Suppressor macrophage (primary cell): ENCODE measurements around the gene NUDT1.
A peak's percentile ranks its signal among the peaks of the same experiment; 100 is the strongest.

ENCODE experiments used
- DNase-seq, 4 experiments: peaks; one replicate each; pipeline ENCODE4 v3.0.0-alpha.2; 2020 to 2022

Gene NUDT1

DNA sequence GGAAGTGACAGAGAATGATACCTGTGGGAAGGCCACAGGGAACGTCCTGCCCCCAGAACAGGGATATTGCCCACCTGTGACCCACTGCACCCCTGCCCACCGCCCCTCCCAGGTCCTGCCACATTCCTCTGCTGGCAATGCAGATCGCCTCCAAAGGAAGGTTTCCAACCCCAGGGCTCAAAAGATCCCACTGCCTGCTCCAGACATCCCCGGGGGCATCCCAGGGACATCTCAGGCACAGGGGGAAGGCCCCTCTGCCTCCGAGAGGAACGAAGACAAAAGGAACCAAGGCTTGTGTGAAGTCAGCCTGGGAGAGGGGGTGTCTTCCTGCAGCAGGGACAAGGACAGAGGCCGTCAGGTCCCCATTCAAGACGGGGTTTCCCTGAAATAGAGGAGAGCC is 28.5 kb downstream of the NUDT1 start:
- no peak for DNase-seq

DNA sequence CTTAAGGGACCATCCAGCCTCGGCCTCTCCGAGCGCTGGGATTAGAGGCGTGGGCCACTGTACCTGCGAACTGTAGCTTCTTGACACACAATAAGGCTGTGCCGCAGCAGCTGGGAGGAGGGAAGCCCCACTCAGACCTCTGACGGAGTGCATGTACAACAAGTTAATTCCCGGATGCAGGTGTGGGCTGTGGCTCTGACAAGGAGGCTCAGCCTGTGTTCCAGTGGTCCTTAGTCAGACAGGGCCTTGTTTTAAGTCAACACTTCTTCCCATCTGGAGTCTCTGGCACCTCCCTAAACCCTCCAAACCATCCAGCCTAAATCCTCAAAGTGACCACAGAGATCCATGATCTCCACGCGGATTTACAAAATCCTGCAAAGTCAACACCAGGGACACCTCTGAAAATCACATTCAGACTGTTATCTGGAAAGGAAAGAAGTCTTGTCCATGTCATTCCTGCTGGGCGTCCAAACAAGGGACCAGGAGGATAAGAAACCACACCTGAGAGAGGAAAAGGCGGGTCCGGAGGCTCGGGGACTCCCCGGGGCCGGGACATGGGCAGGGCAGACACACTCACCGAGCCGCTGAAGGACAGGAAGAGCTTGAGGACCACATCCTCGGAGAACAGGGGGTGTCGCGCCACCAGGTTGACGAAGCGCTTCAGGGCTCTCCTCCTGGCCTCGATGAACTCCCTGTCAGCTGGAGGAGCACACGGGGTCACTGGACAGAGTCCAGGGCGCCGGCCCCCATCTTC is 29.4 kb downstream of the NUDT1 start:
- DNase-seq = no peak

DNA sequence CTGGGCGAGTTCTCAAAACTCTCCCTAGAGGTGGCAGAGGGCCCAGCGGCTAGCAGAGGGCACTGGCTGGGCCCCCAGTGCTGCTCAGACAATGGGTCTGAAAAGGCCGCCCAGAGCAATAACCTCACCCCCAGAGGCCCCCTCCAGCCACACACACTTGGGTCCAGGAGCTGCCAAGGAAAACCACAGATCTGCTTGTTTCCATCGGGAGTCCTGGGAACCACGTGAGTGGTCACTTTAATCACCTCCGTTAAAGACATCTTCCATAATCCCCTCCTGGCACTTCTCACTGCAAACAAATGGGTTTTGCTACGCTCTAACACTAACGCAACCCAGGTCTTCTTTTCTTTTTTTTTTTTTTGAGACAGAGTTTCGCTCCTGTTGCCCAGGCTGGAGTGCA is 30.0 kb downstream of the NUDT1 start:
- DNase-seq = no peak

- DNase-seq = no peak
Measured at GRCh38 chr7:2273866-2274265, 31.8 kb downstream of the NUDT1 start.

- no peak for DNase-seq
Measured at GRCh38 chr7:2274666-2275065, 32.6 kb downstream of the NUDT1 start.

DNA sequence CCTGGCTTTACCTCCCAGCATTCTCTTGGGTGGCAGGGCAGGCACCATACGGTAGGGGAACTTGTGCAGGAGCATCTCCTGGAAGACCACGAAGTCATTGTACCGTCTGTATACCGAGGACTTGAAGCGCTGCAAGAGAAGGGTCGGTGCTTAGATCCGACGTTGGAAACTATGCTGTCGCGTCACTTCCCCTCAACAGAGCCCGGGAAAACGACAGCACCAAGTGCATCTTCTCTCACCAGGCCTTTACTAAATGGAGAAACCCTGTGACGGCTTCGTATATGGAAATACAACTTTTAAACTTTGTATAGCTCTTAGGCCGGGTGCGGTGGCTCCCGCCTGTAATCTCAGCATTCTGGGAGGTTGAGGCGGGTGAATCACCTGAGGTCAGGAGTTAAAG is 33.1 kb downstream of the NUDT1 start:
- DNase-seq = no peak

DNA sequence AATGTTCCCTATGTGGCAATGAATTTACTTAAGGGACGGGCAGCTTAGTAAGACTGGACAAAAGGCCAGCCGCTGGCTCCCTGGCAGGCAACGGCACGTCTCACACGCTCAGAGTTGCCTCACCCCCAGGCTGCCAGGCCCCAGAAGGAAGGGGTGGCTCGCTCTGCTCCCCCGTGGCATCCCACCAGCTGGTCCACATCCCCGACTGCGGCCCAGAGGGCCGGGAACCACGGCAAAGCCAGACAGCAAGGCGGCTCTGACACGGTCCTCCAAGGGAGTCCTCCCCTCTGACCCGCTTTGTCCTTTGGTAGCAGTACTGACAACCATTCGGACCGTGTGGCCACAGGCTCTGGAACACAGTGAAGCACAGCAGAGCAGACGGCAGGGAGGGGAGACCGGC is 34.1 kb downstream of the NUDT1 start:
- DNase-seq = no peak

DNA sequence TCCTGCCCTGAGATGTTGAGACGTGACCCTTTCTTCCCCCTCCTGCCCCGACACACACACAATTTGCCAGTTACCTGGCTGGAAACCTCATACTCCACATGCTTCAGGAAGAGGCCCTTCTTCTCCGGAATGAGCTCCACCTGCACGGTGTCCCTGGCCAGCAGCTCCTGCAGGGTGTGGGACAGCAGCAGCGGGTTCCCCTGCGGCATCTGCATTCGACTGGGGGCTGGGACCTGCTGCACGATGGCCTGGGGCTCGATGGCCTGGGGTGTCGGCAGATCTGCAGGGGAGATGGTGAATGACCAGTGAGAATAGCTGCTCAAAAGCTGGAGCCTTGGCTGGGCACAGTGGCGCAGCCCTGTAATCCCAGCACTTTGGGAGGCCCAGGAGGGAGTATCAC is 36.0 kb downstream of the NUDT1 start:
- DNase-seq = no peak

DNA sequence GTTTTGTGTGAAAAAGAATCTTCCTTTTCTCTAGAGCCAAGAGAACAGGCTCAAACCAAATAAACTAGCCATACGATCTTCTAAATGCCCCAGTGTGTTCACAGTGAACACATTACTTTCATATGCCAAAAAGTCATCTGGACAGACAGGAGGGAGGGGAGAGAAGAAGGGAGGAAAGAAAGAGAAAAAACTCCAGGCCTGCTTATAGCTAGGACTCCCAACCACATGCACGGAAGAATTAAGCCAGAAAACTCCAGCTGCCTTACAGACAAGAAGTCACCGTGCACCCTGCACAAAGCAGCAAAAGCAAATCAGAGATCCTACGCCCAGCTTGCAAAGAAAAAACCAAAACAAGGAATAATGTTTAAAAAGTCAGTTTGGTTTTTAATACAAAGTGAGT is 37.9 kb downstream of the NUDT1 start:
- no peak for DNase-seq

DNA sequence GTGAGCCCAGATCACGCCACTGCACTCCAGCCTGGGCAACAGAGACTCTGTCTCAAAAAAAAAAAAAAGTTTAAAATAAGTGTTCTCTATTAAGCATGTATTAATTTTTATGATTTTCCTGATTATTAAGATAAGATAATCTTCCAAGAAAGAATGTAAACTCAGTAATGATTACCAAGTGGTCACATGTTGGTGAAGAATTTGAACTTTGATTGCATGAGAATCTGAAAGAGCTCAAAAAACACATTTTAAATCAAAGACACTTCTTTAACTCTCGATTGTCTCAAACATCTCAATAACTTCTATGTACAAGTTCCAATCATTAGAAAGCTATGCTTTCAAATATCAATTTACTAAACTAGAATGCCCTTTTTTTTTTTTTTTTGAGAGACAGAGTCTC is 38.4 kb downstream of the NUDT1 start:
- no peak for DNase-seq

DNA sequence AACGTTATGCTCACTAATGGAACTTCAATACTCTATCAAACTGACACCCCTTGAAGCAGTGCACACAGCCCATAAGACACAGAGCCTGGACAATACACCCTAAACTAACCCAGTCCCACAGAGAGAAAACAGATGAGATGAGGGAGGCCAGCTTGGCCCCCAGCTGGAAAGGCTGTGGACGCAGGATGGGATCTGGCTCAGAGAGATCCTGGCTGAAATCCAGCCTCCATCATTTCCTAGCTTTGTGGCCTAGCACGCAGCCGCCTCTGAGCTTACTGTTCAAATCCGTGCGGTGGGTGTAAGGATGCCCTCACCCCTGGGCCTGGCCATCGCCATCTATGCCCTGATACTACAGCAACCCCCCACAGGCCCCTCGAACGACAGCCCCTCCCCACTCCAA is 39.5 kb downstream of the NUDT1 start:
- no peak for DNase-seq

- DNase-seq = no peak
Measured at GRCh38 chr7:2282185-2282751, 40.2 kb downstream of the NUDT1 start.

DNA sequence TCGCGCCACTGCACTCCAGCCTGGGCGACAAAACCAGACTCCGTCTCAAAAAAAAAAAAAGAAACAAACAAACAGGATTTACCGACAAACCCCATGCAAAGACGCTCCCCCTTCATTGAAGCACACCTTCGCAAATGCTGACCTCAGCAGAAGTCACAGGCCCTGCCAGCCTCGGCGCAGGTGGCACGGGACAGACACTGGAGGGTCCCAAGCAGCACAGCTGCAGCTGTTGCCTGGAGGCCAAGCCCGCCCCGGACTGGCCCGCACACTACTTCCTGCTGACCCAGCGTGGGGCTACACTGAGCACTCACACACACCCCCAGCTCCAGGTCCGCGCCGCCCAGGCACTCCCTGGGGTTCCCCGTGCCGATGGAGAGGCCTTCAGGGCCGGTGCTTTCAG is 41.0 kb downstream of the NUDT1 start:
- no peak for DNase-seq

DNA sequence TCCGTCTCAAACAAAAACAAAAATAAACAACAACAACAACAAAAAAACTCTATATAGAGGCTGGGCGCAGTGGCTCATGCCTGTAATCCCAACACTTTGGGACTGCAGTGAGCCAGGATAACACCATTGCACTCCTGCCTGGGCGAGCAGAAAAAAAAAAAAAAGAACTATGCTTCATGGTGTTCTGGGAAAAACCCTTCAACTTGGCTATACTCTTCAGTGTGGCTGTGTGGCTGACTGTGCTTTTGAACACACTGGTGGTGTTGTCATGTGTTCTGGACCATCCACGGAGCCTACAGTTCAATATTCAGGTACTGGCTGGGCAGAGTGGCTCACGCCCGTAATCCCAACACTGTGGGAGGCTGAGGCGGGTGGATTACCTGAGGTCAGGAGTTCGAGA is 45.7 kb downstream of the NUDT1 start:
- DNase-seq = no peak

DNA sequence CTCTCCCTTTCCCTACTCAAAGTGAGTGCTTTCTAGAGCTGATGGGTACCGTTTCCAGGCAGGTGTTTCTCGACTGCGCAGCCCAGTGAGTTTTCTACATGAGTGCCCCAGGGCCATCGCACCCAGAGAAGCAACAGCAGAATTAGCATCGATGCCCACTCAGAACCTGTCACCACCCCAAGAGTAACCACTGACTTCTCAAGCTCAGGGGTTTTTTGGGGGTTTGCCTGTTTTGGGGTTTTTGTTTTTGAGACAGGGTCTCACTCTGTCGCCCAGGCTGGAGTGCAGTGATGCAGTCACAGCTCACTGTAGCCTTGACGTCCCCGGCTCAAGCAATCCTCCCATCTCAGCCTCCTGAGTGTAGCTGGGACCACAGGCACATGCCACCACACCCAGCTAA is 46.5 kb downstream of the NUDT1 start:
- DNase-seq = no peak

GRCh38 chr7:2289111-2289586 is 47.1 kb downstream of the NUDT1 start:
- DNase-seq = no peak

GRCh38 chr7:2289621-2290020 is 47.6 kb downstream of the NUDT1 start:
- DNase-seq = no peak

DNA sequence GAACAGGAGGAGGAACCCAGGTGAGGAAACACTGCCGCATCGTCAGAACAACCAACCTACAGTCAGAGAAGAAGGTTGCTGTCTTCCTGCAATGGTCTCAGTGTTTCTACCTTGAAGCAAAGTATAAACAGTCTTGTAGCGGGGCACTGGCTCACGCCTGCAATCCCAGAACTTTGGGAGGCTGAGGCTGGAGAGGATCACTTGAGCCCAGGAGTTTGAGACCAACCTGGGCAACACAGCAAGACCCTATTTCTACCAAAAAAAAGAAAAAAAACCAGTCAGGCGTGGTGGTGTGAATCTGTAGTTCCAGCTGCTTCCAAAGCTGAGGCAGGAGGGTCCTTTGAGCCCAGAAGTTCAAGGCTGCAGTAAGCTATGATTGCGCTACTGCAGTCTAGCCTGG is 48.9 kb downstream of the NUDT1 start:
- no peak for DNase-seq

DNA sequence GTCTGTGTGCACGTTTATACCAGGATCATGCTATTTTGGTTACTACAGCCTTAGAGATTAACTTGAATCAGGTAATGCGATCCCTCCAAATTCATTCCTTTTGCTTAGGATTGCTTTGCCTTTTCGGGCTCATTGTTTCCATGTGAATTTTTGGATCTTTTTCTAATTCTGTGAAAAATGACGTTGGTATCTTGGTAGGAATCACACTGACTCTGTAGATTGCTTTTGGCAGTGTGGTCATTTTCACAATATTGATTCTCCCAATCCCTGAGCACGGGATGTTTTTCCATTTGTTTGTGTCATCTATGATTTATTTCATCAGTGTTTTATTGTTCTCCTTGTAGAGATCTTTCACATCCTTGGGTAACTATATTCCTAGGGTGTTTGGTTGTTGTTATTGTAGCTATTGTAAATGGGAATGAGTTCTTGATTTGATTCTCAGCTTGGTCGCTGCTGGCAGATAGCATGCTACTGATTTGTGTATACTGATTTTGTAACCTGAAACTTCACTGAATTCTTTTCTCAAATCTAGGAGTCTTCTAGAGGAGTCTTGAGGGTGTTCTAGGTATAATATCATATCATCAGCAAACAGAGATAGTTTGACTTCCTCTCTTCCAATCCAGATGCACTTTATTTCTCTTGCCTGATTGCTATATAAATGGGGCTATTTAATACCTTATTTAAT is 54.1 kb downstream of the NUDT1 start:
- no peak for DNase-seq

DNA sequence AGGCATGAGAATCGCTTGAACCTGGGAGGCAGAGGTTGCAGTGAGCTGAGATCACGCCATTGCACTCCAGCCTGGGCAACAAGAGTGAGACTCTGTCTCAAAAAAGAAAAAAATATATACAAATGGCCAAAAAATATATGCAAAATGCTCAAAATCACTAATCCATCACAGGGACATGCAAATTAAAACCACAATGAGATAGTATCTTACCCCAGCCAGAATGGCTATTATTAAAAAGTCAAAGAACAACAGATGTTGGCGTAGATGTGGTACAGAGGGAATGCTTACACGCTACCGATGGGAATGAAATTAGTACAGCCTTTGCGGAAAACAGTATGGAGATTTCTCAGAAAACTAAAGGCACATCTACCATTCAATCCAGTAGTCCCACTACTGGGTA is 54.8 kb downstream of the NUDT1 start:
- no peak for DNase-seq

DNA sequence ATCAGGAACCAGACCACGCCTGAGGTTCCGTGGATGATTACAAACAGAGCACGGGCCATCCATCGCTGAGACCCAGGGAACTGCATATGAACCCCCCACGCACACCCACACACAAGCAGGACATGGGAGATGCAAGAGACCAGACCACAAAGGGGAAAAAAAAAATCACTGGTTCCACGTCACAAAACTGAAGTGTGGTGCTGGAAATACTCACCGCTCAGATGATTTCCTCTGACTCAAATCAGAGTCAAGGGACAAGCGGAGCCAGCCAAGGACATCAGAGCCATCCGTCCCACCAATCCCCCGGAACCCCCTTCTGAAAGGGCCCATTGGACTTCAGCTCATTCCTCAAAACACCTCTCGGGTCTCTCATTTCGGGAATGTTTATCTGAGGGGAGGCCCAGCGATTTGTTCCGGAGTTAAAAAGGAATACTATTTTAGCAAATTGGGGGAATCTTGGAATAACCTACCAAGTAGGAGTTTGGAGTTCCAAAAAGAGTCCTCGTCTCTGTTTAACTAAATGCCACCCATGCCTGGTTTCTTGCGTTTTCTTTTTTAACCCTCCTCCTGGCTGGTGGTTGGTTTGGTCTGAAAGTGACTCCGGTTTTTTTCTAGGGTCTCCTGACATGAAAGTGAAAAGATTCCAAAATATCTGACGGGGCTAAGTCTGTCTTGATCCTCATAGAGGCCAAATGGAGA is 57.3 kb downstream of the NUDT1 start:
- DNase-seq = peak; percentile 91 to 97 (median 92)

GRCh38 chr7:2299870-2300512 is 58.0 kb downstream of the NUDT1 start:
- DNase-seq = peak; percentile 63 to 86 (median 79)
